D721Med (cell line): Measurements from ENCODE around the gene ZCCHC14.
A peak's percentile ranks its signal among the peaks of the same experiment; 100 is the strongest.
"Not testable (repeated sequence)": the region's sequence is repeated elsewhere in the genome, so short reads cannot be mapped to it uniquely, and the experiment has no call there.

Experiments used
- DNase-seq: peaks from one replicate; pipeline ENCODE4 v3.0.0; 2011; ENCODE audit warnings: low spot score; ENCODE audit not compliant: insufficient read length
- FAIRE-seq: peaks from 2 replicates; lab custom pipeline; 2011; peaks lifted over from hg19 to GRCh38; lab: Jason Lieb, UNC
- CTCF ChIP-seq: IDR thresholded peaks from 2 replicates; pipeline ENCODE4 v1.5.1; 2012; ENCODE audit warnings: mild to moderate bottlenecking, control low read depth; ENCODE audit not compliant: insufficient read depth; ENCODE audit errors: missing control alignments

ZCCHC14 gene

DNA sequence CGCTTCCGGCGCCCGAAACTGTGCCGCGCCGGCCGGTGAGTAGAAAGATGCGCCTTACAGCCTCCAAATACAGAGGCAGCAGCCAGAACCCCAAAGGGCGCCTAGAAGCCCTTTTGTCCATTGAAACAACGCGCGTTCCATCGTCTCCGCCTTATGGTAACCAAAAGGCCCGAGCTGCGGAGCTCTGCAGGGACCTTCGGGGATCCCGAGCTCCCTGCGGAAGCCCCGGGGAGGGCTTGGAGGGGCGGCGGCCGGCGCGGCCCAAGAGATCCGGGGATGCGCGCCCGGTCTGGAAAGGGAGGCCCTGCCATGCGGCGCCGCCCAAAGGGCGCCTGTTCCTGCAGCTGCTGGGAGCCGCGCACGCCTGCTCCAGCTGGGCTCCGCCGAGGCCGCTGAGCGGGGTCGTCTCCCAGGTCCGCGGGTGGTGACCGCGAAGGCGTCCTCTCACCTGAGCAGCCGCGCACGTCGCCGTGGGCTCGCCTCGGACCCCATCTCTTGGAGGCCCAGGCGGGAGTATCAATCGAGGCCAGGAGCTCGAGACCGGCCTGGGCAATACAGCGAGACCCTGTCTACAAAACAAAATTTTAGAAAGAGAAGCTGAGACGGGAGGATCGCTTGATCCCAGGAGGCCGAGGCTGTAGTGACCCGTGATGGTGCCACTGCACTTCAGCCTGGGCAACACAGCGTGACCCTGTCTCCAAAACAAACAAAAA lies 108.5 kb downstream of the ZCCHC14 start:
- no peak for FAIRE-seq
- no peak for DNase-seq
- no peak for TF ChIP-seq CTCF

DNA sequence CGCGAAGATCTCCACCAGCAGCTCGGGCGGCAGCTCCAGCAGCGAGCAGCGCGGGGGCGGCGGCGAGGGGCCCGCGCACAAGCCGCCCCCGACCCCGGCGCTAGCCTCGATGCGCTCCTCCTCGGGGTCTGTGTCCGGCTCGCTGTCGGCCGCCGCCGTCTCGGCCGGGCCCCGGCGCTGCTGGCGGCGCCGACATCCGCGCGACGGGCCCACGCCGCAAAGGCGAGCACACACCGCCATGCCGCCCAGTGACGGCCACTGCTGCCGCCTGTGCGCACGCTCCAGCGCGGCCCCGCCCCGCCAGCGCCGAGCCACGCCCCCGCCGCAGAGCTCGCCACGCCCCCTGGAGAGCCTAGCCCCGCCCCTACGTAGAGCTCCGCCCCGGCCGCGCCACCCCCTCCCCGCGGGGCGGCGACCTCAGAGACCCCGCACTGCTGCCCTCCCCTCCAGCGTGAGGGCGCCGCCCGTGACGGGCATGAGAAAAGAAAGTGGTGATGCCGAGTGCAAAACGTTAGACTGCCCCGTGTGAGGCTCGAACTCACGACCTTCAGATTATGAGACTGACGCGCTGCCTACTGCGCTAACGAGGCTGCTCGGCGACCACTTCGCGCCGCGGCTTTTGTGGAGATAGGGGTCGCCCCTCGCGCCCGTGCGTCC lies 109.2 kb downstream of the ZCCHC14 start, which contains the start of gene FBXO31:
TSS of gene FBXO31 (minus strand) at position 272 of the 657 bp plus-strand sequence. CDS start at position 240, 32 bp downstream.
- TF ChIP-seq CTCF: peak; percentile 4
- DNase-seq: no peak
- FAIRE-seq: no peak

DNA sequence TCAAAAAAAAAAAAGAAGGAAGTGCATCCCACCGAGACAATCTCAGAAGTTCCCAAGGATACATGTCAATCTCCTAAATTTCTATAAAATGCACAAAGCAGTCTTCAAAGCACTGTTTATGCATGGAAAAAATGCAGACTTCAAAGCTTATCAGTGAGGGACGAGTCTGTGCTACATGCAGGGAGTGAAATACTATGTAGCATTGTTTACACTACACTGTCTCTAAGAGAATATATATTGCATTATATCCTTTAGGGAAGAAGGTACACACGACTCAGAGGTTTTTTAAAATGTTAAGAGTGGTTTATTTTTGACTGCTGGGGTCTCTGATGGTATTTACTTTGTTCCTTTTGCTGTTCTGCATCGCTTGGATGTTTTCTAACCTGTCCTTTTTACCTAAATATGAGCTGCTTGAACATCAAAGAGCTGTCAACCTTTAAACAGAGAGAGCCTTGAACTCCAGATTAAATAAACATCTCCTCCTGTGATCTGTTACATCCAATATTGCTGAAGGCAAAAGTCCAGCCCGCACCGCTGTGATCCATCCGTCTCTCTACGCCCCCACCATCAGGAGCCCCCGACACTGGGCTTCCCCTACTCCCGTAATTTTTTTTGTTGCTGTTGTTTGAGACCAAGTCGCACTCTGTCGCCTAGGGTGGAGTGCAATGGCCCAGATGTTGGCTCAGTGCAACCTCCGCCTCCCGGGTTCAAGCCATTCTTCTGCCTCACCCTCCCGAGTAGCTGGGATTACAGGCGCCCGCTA lies 110.6 kb downstream of the ZCCHC14 start:
- no peak for TF ChIP-seq CTCF
- FAIRE-seq (no peak), DNase-seq (no peak)

- no peak for TF ChIP-seq CTCF
- DNase-seq: no peak
- no peak for FAIRE-seq
Measured at GRCh38 chr16:87380881-87381280, 111.9 kb downstream of the ZCCHC14 start.

DNA sequence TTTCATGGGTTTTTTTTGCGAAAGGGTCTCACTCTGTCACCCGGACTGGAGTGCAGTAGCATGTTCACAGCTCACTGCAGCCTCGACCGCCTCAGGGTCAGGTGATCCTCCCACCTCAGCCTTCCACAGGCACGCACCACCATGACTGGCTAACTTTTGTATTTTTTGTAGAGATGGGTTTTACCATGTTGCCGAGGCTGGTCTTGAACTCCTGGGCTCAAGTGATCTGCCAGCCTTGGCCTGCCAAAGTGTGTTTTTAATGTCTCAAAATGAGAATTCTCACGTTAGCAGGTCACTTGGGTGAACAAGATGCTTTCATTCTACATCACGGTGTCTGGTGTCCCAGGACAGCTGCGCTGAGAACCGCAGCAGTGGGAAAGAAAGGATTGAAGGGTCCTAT lies 112.4 kb downstream of the ZCCHC14 start:
- DNase-seq (no peak), FAIRE-seq (no peak)
- TF ChIP-seq CTCF: no peak

DNA sequence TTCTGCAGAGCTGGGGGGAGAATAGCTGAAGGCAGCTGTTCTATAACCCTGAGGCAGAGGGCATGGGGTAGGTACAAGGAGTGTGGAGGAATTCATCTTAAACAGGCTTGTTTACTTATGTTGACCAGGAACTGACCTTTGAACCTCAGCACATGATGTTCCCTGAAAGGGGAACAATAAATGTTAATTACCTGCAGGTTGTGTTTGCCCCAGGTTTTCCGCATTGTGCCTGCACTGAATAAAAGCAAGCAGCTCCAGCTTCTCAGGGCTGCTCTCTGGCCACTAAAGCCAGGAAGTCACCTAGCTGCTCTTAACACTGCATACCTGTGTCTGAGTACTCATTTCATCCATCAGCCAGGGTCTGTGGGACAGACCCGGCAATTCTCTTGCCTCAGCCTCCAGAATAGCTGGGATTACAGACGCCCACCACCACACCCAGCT lies 113.5 kb downstream of the ZCCHC14 start:
- not testable (repeated sequence) for FAIRE-seq, DNase-seq

DNA sequence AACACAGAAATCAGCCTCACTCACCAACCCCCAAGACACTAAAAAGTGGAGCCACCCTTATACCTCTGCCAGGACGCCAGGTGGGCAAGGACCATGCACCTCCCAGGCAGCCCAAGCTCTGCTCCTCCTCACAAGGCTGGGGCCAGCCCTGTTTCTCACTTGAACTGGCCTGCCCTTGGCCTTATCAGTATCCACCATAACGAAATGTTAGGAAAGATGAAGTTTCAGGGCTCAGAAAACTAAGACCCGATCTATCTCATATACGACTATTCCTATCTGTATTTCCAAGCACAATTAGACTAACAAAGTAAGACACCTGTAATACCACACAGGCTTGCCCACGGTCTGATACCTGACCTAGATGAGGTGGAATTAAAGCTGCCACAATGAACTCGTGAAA lies 116.2 kb downstream of the ZCCHC14 start:
- FAIRE-seq: no peak
- TF ChIP-seq CTCF: no peak
- no peak for DNase-seq
